HG03066 (cell line): ENCODE data around the gene ABCG4.
"Not testable (repeated sequence)": the region's sequence is repeated elsewhere in the genome, so short reads cannot be mapped to it uniquely, and the experiment has no call there.

Experiments used
- ATAC-seq: cut with Tn5 transposase; IDR thresholded peaks from one replicate; pipeline ENCODE4 v1.9.1; 2021; ENCODE audit warnings: low read depth; ENCODE audit not compliant: unreplicated experiment

ABCG4 gene

GRCh38 chr11:119149018-119149785, at the start of gene ABCG4:
TSS of gene ABCG4 (plus strand) at chr11:119149052. CDS start at chr11:119149966, 914 bp downstream.
- ATAC-seq: no peak

DNA sequence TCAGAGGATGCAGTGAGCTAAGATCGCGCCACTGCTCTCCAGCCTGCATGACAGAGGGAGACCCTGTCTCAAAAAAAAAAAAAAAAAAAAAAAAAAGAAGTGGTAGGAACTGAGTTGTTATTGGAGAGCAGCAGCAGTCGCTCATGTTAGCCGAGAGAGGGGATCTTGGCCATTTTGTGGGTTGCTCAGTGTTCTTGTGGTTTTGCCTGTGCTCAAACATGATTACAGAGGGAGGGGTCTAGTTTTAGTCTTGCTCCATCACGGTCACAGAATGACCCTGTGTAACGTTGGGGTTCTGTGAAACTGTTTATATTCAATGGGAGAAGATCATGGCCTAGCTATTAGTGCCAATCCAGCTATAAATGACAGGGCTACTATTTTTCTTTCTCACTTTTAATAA, 49.1 kb upstream of the ABCG4 start:
- no peak for ATAC-seq

DNA sequence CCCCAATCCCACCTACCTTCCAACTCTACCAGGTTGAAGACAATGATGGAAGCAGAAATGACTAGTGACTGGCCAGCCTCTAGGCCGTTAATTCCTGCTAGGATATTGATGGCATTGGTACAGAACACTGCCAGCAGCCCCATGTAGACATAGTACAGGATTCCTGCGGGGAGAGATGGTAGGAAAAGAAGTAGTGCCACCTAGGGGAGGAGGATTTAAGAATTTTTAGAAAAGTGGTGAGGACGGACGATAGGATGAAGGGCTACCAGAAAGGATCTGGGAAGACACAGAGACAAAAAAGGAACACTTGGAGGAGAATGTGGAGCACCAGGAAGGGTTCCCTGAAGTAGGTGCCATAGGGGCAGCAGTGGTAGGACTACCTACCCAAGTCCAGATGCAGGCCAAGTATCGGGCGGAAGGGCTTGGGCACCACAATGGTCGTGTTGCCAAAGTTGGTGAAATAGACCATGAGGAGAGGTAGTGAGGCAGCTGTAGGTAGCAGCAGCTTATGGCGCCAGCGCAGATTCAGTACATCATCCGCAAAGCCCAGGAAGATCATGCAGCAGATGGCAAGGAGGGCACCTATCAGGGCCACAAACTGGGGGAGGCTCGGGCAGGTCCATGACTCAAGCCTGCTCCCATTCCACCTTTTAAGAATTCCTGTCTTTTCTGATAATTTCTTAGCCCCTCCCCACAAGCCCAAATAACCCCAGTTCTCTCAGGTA, 48.4 kb upstream of the ABCG4 start:
- no peak for ATAC-seq

DNA sequence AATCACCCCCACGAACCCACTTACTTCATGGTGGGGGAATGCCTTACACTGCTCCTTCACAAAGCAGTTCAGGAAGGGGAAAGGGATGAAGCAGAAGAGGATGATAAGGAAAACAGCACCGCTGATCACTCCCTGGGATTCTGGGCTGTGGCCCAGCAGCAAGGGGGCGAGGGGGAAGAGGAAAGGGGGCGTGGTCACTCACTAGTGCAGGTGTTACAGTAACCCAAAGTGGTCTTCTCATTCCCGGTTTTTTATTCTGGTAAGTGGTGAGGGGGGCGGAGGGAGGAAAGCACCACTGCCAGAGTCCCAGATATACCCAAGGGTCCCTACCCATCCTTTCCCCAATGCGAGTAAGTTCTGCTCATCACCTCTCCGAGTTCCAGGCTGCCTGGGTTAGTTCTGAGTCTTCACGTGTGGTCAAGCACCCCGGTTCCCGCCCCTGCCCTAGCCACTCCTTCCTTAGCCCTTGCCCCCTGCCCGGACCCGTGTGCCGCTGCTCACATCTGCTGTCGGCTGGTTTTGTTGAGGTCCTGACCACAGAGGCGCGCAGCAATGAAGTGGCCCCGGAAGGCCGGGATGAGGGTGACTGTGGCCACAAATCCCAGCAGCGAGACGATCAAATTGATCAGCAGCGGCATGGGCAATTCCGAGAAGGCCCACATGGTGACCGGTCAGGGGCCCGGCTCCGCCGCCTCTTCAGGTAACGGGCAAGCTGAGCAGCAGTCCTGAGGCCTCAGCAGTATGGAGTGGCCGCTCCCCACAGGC, 47.7 kb upstream of the ABCG4 start:
- peak; percentile 19 for ATAC-seq

- peak; percentile 72 for ATAC-seq
Measured at GRCh38 chr11:119101759-119102423, 47.0 kb upstream of the ABCG4 start, which contains the start of gene DPAGT1. TSS of gene DPAGT1 (minus strand) at chr11:119101853. CDS start at chr11:119101655, 198 bp downstream.

GRCh38 chr11:119103161-119103664, 45.6 kb upstream of the ABCG4 start:
- ATAC-seq: not testable (repeated sequence)

- ATAC-seq: no peak
Measured at GRCh38 chr11:119103793-119104192, 45.1 kb upstream of the ABCG4 start.

DNA sequence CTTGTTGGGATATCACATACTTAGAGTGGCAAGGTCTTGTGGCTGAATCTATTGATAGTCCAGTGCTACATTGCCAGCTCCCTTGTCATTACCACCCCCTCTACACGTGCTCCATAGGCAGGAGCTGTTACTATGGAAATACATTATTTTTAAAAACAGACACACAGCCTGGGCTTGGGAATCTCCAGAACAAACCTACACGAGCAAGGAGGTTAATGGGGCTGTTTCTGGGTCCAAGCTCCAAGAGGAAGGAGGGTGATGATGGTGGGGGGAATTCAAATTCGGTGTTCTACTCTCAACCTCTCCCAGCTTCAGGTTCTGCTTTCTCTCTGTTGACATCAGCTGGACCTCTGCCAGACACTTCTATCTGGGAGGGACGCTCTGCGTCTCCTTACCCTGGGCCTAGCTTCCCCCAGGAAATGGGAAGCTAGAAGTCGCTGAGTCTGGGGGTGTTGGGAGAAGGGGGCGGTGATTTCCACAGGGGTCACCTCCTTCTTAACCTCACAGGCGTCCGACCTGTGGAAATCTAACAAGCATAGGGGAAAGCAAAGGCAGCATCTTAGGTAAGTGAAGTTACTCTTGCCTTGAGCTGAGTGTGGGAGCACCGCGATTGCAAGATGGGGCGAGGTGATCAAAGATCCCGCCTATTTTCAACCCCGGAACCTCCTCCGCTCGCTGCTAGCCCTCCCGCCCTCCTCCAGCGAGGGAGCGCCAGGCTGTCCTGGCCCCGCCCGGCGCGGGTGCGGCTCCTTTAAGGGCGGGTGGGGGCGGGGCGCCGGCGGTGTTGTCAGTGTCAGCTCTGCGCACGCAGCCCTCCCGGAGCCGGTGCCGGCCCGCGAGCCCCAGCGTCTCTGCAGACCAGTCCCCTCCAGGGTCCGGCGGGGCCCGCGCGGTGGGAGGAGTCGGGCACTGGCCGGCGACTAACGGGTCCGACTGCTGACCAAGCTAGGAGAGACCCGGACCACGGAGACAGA, 42.0 kb upstream of the ABCG4 start, which contains the start of gene C2CD2L:
C2CD2L (plus strand) TSS at position 781 of the 974 bp plus-strand sequence. CDS start 398 bp downstream, outside the sequence.
- ATAC-seq: peak; percentile 73

GRCh38 chr11:119107538-119108145, 41.2 kb upstream of the ABCG4 start:
- peak; percentile 26 for ATAC-seq

GRCh38 chr11:119108146-119108856, 40.6 kb upstream of the ABCG4 start:
- no peak for ATAC-seq

GRCh38 chr11:119108857-119109221, 40.0 kb upstream of the ABCG4 start:
- ATAC-seq: no peak

DNA sequence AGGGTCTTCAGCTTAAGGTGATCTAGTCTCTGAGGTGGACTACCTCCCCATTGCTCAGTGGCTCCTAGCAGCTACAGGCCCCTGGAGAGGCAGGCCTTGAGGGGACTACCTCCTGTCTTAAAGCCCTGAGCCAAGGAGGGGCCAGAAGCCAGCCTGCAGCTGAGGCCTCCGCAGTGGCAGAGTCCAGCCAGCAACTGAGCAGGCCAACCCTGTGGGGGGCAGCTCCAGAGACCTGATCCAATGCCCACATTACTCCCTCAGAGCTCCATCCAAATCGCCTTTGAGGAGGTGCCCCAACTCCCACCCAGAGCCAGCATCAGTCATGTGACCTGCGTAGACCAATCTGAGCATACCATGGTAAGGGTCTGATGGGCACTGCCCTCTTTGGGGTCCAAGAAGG, 39.0 kb upstream of the ABCG4 start:
- no peak for ATAC-seq

DNA sequence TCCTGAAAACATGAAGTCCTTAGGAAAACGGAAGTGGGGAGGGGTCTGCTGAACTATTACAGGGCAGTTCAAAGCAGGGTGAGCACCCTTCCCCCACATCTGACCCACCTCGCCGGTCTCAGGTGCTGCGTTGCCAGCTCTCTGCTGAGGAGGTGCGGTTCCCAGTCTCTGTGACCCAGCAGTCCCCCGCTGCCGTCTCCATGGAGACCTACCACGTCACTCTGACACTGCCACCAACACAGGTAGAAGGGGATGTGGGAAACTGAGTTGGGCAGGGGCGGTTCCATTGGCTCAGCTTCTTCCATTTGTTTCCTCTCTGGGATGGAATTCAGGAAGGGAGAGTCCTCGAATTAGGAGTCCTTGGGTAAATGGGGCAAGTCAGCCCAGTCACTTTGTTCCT, 38.4 kb upstream of the ABCG4 start:
- ATAC-seq: no peak

- ATAC-seq: no peak
Measured at GRCh38 chr11:119111361-119111925, 37.4 kb upstream of the ABCG4 start.

DNA sequence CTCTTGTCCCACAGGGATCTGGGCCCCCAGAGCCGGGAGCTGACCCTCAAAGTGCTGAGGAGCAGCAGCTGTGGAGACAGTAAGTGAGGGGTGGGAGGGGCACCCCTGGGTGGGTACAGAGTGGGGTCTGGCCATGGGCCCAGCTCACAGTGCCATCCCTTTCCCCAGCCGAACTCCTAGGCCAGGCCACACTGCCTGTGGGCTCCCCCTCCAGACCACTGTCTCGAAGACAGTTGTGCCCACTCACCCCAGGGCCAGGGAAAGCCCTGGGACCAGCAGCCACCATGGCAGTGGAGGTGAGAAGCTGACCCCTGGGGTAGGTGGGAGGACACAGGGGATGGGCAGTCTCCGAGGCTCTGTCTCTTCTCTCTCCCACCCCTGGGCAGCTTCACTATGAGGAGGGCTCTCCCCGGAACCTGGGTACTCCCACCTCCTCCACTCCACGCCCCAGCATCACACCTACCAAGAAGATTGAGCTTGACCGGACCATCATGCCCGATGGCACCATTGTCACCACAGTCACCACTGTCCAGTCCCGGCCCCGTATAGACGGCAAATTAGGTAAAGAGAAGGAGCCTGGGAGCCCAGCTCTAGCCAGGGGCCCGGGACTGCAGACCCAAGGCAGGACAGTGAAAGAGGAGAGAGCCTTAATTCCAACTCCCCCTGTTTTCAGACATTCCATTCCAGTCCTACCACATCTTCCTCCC, 36.4 kb upstream of the ABCG4 start:
- ATAC-seq: no peak

DNA sequence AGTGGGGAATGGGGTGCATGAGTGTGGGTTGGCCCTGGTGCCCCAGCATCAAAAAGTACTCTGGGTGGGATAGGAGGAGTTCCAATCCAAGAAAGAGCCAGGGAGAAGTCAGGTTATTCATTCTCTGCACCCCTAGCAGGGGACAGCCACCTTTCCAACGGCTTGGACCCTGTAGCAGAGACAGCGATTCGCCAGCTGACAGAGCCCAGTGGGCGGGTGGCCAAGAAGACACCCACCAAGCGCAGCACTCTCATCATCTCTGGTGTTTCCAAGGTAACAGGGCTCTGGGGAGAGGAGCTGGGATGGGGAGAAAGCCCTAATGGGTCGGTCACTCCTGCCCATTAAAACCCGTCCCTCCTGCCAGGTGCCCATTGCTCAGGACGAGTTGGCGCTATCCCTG, 35.1 kb upstream of the ABCG4 start:
- ATAC-seq: no peak

- no peak for ATAC-seq
Measured at GRCh38 chr11:119114351-119114750, 34.5 kb upstream of the ABCG4 start.
